GM19035 (cell line): ENCODE data around the gene CACHD1.

Experiments
- ATAC-seq: cut with Tn5 transposase; IDR thresholded peaks from one replicate; pipeline ENCODE4 v1.9.1; 2021; ENCODE audit not compliant: unreplicated experiment

The CACHD1 gene

DNA sequence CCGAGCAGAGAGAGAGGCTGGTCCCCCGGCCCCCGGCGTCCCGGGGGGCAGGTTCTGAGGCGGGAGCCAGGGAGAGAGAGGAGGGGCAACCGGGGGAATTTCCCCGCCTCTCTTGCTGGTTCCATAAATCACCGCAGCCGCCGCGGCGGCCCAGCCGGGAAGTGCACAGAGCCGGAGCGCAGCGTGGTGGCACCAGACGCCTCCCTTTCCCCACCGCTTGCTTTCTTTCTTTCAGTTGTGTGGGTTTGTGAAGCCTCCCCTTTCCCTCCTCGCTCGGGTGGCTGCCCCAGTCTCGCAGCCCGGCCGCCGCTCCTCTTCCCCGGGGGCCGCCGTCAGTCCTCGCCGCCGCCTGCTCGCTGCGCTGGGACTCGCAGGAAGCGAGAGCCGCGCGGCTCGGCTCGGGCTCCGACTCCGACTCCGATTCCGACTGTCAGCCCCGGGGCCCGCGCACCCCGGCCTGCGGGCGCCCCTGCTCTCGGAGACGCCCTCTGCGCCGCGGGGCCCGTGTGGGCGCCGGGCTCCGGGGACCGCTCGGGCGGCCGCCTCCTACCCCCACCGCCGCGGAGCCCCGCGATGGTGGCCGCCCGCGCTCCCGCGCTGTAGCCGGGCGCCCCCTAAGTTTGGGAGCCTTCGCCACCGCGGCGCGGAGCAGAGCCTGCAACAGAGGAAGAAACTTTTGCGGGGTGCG, at the start of gene CACHD1:
Gene CACHD1, plus strand, starts transcription at position 153 of the 688 bp plus-strand sequence. CDS start 616 bp downstream, outside the sequence.
- peak; percentile 72 for ATAC-seq

DNA sequence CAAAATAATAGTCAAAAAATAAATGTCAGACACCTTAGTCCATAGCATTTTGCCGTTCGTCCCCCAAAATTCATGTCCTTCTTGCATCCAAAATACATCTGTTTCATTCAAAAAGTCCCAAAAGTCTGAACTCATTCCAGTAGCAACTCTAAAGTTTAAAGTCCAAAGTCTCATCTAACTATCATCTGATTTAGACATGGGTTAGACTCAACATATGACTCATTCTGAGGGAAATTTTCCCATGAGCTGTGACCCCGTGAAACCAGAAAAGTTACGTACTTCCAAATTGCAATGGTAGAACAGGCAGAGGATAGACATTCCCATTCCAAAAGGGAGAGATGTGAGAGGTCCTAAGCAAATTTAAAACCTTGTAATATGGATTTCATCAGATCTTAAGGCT, 48.6 kb upstream of the CACHD1 start:
- ATAC-seq = no peak

DNA sequence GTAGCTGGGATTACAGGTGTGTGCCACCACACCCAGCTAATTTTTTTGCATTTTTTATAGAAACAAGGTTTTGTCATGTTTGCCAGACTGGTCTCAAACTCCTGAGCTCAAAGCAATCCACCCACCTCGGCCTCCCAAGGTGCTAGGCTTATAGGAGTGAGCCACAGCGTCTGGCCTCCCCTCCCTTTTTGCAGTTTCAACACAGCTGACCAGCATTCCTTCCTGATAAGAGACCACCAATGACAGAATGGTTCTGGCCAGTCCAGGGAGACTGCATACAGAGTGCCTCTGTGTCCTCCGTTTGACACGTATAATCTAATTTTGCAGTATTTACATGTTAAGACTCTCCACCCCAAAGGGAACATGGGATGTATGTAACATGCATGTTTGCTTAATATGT, 46.4 kb upstream of the CACHD1 start:
- no peak for ATAC-seq

DNA sequence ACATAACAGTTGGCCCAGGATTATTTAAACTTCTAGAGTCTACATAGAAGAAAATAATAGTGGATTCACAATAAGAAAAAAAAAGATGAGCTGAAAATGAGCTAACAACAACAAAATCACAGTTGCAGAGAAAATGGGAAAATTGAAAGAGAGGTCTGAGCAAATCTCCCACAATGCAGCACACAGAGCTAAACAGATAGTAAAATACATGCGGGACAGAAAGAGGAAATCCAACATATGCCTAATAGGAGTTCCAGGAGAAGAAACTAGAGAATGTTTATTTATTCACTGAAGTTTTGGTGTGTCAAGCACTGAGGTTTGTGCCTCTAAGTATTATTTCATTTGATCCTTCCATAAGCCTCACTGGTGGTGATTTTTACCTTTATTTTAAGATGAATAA, 45.5 kb upstream of the CACHD1 start:
- ATAC-seq = no peak

- no peak for ATAC-seq
These were observed 44.4 kb upstream of the CACHD1 start for GRCh38 chr1:64425521-64425920.

GRCh38 chr1:64426681-64427080, 43.2 kb upstream of the CACHD1 start:
- ATAC-seq = no peak

GRCh38 chr1:64427879-64428278, 42.0 kb upstream of the CACHD1 start:
- ATAC-seq = no peak

DNA sequence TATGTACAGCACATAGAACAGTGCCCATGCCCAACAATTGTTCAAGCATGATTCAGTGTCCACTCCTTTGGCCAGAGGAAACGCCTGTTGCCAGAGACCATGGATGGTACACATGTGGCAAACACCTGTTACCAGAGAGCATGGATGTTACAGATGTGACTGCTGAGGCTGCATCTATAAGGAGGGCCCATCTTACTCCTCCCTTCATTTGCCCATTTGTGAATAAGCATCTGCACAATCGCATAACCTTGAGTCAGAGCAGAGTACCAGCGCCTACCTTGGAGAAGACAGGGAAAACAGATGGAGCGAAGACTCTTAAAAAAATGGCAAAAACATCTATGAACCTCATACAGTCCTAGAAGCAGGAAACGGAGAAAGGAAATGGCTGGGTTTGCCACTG, 36.6 kb upstream of the CACHD1 start:
- ATAC-seq = no peak

- no peak for ATAC-seq
These were observed 36.2 kb upstream of the CACHD1 start for GRCh38 chr1:64433747-64434146.

DNA sequence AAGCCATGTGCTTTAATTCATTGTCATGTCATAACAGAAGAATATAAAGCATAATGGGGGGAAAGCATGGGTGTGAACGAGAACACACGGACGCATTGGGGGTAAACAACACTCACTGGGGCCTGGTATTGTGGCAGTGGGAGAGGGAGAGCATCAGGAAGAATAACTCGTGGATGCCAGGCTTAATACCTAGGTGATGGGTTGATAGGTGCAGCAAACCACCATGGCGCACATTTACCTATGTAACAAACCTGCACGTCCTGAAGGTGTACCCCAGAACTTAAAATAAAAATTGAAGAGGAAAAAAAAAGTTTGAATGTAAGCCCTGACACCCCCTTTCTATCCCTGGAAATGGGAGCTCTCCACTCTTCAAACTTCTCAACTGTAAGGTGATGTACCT, 34.9 kb upstream of the CACHD1 start:
- ATAC-seq = no peak

DNA sequence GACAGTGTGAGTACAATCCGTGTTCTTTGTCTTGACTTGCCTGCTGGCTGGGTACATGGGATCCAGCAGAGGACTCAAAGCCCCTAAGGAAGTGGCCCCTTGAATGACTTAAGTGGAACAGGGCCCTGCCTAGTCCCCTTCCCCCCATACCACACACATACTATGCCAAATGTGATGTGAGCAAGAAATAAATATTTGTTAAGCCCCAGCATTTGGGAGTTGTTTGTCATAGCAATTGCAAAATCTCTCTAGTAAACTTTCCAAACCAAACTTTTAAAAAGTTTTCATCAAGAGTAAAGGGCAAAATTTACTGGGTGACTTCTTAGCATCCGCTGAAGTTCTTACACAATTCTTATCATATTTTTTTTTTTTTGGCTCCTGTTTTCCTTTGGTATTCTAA, 32.5 kb upstream of the CACHD1 start:
- no peak for ATAC-seq

- no peak for ATAC-seq
These were observed 29.6 kb upstream of the CACHD1 start for GRCh38 chr1:64440183-64440826.

GRCh38 chr1:64451440-64451839, 18.5 kb upstream of the CACHD1 start:
- ATAC-seq = no peak

DNA sequence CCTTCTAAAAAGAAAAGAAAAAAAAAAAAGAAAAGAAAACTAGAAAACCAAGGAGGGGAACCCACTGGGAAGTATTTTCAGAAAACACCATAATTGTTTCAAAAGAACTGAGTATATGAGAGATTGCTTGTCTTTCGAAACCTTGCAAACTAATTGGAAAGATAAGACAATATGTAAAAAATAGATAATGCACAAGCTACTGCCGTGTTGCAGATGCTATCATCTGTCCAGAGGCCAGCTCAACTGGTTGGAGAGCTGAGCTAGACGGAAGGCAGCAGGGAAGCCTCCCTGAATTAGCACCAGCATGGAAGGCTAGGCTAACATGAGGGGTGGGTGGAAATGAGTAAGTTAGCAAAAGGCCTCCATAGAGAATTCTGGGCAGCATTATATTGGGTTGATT, 16.2 kb upstream of the CACHD1 start:
- ATAC-seq = no peak

GRCh38 chr1:64458915-64459314, 11.0 kb upstream of the CACHD1 start:
- ATAC-seq = no peak

DNA sequence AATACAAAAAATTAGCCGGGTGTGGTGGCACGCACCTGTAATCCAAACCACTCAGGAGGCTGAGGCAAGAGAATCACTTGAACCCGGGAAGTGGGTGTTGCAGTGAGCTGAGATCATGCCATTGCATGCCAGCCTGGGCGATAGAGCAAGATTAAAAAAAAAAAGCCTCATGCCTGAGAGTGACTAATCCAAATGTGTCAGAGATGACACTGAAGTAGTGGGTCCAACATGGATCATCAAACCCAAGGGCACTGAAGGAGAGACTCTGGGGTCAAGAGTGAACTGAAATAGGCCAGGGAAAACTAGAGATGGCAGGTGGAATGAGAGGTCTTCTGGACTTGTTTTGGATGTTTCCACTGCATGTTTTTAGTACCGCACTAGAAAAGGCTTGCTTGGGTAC, 10.2 kb upstream of the CACHD1 start:
- ATAC-seq = no peak

DNA sequence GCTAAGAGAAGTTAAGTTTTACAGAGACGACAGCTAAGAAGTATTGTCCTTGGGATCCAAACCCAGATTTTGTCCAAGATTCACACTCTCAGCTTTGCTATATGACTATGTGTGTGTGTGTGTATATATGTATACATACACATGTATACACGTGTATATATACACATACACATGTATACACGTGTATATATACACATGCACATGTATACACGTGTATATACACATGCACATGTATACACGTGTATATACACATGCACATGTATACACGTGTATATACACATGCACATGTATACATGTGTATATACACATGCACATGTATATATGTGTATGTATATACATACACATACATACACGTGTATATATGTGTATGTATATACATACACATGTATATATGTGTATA, 3.9 kb upstream of the CACHD1 start:
- ATAC-seq = no peak

- peak; percentile 1 for ATAC-seq
These were observed 583 bp upstream of the CACHD1 start for GRCh38 chr1:64469116-64469976.

GRCh38 chr1:64470665-64471217, 812 bp downstream of the CACHD1 start:
- ATAC-seq = peak; percentile 26

DNA sequence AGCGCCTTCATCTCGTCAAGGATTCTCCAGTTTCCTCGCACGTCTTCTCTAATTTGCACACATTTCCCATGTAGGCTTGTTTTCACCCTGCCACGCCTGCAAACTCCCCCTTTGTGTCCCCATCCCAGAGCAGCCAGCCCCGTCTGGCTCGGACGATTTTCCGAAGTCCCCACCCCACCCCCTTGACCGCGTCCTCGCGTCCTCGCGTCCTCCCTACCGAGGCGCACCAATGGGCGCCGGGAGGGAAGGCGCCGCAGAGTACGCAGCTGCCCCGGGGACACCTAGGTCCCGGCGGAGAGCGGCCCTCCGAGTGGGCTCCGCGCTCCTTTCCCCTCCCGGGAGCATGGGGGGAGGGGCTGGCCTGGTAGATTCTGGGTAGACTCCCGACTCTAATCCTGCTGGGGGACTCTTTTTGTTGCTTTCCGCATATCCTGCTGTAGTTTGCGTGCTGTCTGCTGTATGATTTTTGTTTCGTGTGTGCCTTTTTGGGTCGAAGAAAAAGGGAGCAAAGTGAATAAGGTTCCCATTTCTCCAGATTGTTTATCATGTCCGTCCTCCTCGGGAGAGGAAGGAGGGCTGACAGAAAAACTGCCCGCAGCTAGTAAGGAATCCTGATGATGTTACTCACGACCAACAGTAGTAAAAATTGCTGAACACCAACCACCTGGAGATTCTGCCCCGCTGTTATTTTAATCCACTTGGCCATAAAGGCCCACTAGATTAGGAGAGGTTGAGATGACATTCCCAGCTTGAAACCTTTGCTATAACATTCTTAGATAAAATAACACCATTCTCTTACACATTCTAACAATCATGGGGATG, 1.5 kb downstream of the CACHD1 start:
- no peak for ATAC-seq

- ATAC-seq = no peak
These were observed 2.1 kb downstream of the CACHD1 start for GRCh38 chr1:64472040-64472376.
